ENCODE data around the gene AKR1B1. TPM values are rescaled to one million over a fixed set of nuclear protein-coding genes. Genes with fewer than 3 reads are reported as not detected.

Gene AKR1B1
- polyA plus RNA-seq, 6 donors from 2014 or later = 134 to 174 (median 144) TPM

DNA sequence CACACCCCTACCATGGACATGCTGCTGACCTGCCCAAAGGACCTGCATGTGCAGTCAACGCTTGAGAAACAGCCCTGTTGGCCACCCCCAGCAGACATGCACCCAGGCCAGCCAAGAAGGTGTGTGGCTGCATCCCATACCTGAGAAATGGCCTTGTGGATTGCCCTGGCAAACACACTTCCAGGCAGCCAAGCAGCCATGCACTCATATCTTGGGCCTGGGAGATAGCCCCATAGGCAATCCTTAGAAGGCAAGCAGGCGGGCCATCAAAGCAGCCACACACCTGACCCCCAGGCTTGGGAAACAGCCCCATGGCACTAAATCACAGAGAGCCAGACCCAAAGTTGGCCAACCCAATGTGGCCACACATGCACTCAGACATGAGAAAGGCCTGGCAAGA is 4.9 kb upstream of the AKR1B1 start:
- DNase-seq (no peak), ATAC-seq (ENCODE audit: low read depth in 2 of 2) (no peak)
- no peak overlapping the region for H3K27ac Mint-ChIP-seq
- no peak overlapping the region for H3K4me3 Mint-ChIP-seq
- H3K36me3 Mint-ChIP-seq = peaks cover 7 to 20% of the 10 kb centered on the region in 2 donors
- peaks cover 0 to 11% (median 3%) of the 10 kb centered on the region in 3 donors for H3K27me3 Mint-ChIP-seq
- peaks cover 6 to 15% (median 13%) of the 10 kb centered on the region in 3 donors for H3K4me1 Mint-ChIP-seq
- peaks cover 8 to 26% (median 18%) of the 10 kb centered on the region in 7 donors for H3K9me3 Mint-ChIP-seq

DNA sequence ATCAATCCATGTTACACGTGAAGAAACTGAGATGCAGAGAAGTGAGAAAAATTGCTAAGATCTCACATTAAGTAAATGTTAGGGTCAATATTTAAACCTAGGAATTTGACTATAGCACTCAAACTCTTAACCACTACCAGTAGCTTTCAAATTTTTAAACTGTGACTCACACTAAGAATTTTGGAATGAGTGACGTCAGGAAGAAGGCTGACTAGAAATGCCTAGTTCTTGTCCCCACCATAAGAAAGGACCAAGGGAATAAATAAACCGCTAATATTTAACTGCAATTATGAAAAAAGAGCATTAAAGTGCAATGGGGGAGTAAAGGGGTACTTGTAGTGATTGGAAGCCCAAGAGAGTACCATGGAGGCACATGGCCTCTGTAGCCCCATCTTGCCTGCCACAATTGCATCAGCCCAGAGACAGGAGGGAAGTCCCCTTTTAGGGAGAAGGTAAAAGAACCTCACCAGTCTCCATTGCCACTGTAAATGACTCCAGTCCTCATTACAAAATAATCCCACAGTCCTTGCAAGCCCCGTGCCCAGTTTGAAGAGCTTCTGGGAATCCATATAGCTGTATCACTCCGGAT is 3.5 kb upstream of the AKR1B1 start:
- DNase-seq (no peak), ATAC-seq (ENCODE audit: low read depth in 2 of 2) (no peak)
- H3K36me3 Mint-ChIP-seq = peaks cover 7 to 20% of the 10 kb centered on the region in 2 donors
- H3K4me3 Mint-ChIP-seq = no peak overlapping the region
- H3K9me3 Mint-ChIP-seq = peaks cover 8 to 26% (median 18%) of the 10 kb centered on the region in 7 donors
- H3K4me1 Mint-ChIP-seq = peaks cover 9 to 24% (median 23%) of the 10 kb centered on the region in 3 donors
- H3K27me3 Mint-ChIP-seq = peaks cover 0 to 6% (median 3%) of the 10 kb centered on the region in 3 donors
- H3K27ac Mint-ChIP-seq = no peak overlapping the region

DNA sequence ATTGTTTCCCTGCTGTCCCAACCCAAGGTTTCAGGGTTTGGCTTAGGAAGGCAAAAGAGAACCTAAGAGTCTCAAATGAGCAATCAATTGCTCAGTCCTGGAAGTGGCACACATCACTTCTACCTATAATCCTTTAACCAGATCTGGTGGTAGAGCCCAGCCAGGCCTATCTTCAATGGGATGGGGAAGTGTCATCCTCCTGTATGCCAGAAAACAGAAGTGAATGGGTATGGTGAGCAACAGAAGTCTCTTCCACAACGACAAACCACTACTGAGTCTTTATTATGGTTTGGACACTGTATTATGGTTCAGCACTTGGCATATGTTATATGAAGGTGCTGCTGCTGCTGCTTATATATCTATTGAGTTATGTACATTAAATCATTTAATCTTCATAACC is 3.0 kb upstream of the AKR1B1 start:
- H3K27me3 Mint-ChIP-seq = peaks cover 0 to 3% (median under 1%) of the 10 kb centered on the region in 3 donors
- no peak for ATAC-seq (ENCODE audit: low read depth in 2 of 2)
- H3K9me3 Mint-ChIP-seq = peaks cover 8 to 25% (median 17%) of the 10 kb centered on the region in 7 donors
- no peak overlapping the region for H3K4me3 Mint-ChIP-seq
- peaks cover 10 to 27% (median 25%) of the 10 kb centered on the region in 3 donors for H3K4me1 Mint-ChIP-seq
- H3K36me3 Mint-ChIP-seq = peaks cover 7 to 20% of the 10 kb centered on the region in 2 donors
- H3K27ac Mint-ChIP-seq = no peak overlapping the region
- no peak for DNase-seq

DNA sequence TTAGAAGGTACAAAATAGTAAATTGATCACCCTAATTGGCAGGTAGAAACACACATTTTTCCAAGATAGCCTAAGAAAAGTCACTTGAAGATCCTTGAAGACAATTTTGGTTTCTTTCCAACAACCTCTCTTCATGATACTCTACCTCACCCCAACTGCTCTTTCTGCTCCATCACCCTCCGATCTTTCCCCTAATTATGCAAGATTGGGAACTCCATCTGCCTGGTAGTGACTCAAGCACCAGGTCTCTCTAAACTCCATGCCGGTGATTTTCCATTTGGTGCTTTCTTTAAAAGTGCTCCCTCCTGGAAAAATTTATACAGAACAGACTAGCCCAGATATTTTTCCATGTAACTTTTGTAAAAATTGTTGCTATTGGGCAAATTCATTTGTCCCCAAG is 1.1 kb upstream of the AKR1B1 start:
- H3K4me3 Mint-ChIP-seq = peak overlapping the region in 3 of 8 donors; percentile 41 to 94 (median 84)
- no peak overlapping the region for H3K27ac Mint-ChIP-seq
- ATAC-seq (ENCODE audit: low read depth in 2 of 2) (no peak), DNase-seq (no peak)
- no peaks in the 10 kb centered on the region for H3K27me3 Mint-ChIP-seq
- peaks cover 0 to 12% of the 10 kb centered on the region in 2 donors for H3K36me3 Mint-ChIP-seq
- H3K9me3 Mint-ChIP-seq = peaks cover 0 to 11% (median 7%) of the 10 kb centered on the region in 7 donors
- H3K4me1 Mint-ChIP-seq = peaks cover 13 to 30% (median 28%) of the 10 kb centered on the region in 3 donors

DNA sequence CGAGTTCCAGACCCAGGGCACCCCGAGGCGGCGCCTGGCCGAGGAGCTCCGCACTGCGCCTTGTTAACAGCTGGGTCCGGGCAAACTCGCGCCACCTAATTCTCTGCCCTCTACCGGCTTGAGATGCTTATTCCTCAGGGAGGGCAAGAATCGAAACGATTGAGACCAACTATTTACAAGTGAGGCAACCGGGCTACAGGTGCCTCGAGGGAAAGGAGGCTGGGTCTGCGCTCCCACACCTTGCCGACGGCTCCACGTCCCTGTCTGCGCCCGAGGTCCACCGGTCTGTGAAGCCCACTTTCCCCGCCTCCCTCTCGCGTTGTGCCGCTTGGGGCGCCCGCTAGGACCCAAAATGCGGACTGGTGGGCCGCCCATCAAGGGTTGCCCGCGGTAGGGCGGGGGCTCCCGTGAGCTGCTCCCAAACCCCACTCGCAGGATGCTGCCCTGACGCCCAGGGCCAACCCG is 527 bp downstream of the AKR1B1 start:
- Mint-ChIP-seq H3K4me3 (peak overlapping the region; percentile 84 to 95 (median 92)), H3K27ac (peak overlapping the region; percentile 9 to 96 (median 86)), H3K27me3 (no peaks in the 10 kb centered on the region), H3K9me3 (no peaks in the 10 kb centered on the region), H3K36me3 (no peaks in the 10 kb centered on the region), H3K4me1 (peaks cover 28 to 46% (median 44%) of the 10 kb centered on the region in 3 donors)
- DNase-seq (peak; percentile 71), ATAC-seq (ENCODE audit: low read depth in 2 of 2) (peak; percentile 62 to 64)

DNA sequence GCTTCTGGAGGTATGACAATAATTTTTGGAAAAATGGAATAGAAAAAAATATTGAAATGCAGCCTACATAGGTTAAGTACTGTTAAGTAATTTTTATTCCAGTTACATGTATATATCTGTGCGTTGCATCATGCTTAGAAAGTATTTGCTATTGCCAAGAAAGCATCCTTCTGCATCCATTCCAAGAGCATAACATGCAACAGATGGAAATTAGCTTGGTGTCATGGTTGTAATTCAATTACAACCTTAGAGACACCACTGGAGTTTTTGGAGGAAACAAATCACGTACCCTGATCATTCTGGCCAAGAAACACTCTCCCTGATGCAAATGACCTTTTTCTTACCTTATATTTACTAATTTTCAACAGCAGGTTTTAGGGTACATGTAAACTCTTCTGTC is 1.7 kb downstream of the AKR1B1 start:
- peak overlapping the region in 7 of 8 donors; percentile 84 to 95 (median 90) for H3K4me3 Mint-ChIP-seq
- no peak for ATAC-seq (ENCODE audit: low read depth in 2 of 2)
- H3K9me3 Mint-ChIP-seq = no peaks in the 10 kb centered on the region
- peaks cover 33 to 55% (median 51%) of the 10 kb centered on the region in 3 donors for H3K4me1 Mint-ChIP-seq
- H3K27me3 Mint-ChIP-seq = no peaks in the 10 kb centered on the region
- H3K36me3 Mint-ChIP-seq = no peaks in the 10 kb centered on the region
- DNase-seq = no peak
- H3K27ac Mint-ChIP-seq = peak overlapping the region in 2 of 6 donors; percentile 15 to 76

DNA sequence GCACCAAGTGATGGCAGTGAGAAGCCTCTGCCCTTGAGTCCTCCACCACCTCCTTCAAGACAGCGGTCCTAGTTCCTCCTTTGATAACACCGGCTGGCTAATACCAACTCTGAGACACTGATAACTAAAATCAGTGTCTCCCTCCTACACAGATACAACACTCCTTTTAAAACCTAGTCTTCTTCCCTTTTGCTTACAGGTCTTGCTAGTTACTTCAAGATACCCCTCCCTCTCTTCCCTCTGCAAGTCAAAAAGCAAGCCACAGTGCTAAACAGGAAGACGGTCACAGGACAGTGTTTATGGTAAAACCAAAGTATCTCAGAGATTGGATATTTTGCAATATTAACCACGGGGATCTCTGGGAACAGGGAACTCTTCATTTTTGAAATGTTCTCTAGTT is 4.6 kb downstream of the AKR1B1 start:
- DNase-seq = peak; percentile 8
- Mint-ChIP-seq H3K4me3 (peak overlapping the region in 3 of 8 donors; percentile 3 to 30 (median 22)), H3K4me1 (peaks cover 32 to 49% (median 44%) of the 10 kb centered on the region in 3 donors), H3K36me3 (peaks cover 0 to 1% of the 10 kb centered on the region in 2 donors), H3K27me3 (no peaks in the 10 kb centered on the region), H3K9me3 (no peaks in the 10 kb centered on the region), H3K27ac (peak overlapping the region in 4 of 6 donors; percentile 3 to 57 (median 22))
- ATAC-seq (ENCODE audit: low read depth in 2 of 2) = no peak

DNA sequence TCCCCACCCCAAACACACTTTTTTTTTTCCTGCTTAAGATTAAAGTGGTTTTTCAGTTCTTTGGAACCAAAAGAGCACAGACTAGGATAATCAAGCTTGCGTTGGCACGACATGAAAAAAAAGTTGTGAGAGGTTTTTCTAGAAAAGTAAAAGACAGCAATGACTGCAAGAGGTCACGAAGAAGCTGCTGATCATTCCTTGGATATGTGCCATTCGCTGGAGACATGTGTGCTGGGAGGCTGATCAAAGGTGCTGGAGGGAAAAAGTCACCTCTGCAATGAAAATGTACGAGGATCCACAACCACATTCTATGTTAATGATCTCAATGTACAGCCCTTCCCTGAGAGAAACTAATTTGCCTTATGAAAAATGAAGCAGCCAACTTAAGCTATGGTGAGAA is 5.4 kb downstream of the AKR1B1 start:
- H3K4me3 Mint-ChIP-seq = no peak overlapping the region

DNA sequence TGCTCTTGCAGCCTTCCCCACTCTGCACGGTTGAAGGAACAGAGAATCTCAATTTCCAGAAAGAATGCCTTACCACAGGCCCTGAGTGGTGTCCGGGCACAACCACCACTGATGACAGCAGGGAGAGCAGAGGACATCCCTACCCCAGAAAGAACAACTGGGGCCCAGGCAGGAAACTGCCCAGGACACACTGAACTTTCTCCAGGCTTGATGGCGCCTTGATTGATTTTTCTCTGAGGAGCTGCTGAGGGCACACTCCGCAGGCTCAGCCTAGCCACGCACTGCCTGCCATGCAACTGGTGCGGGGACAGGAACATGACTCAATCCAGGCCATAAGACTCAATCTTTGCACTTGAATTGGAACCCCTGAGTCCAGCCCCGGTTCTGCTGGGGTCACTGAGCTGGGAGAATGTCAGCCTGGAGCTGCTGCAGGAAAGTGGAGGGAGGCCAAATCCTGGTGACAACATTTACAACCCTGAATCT is 5.9 kb downstream of the AKR1B1 start:
- peaks cover 9 to 14% of the 10 kb centered on the region in 2 donors for H3K36me3 Mint-ChIP-seq

More for the DNA sequence above, 5.4 kb downstream of the AKR1B1 start:
- Mint-ChIP-seq H3K27ac (no peak overlapping the region), H3K27me3 (no peaks in the 10 kb centered on the region), H3K36me3 (peaks cover 4 to 9% of the 10 kb centered on the region in 2 donors), H3K4me1 (peaks cover 30 to 46% (median 41%) of the 10 kb centered on the region in 3 donors), H3K9me3 (no peaks in the 10 kb centered on the region)
- DNase-seq (no peak), ATAC-seq (ENCODE audit: low read depth in 2 of 2) (no peak)

DNA sequence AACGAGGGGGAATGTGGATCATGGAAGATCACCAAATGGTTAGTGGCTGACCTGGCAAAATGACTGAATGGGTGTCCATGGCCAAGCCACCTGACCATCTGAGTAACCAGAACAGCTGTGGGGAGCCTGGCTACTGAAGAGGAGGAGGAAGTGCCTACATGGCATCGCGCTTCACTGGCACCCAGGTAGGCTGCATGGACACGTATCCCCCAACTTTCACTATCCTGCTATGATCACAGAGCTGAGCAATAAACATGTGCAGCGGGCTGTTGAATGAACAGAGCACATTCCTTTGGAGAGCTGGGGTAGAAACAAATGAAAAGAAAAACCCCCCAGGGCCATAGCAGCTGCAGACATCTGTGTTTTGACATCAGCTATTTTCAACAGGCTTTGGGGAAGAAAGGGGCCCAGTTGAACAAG is 6.5 kb downstream of the AKR1B1 start:
- Mint-ChIP-seq H3K27ac (peak overlapping the region in 1 of 6 donors; percentile 92), H3K9me3 (no peaks in the 10 kb centered on the region), H3K27me3 (no peaks in the 10 kb centered on the region), H3K4me3 (peak overlapping the region in 1 of 8 donors; percentile 22), H3K4me1 (peaks cover 27 to 36% (median 30%) of the 10 kb centered on the region in 3 donors), H3K36me3 (peaks cover 9 to 15% of the 10 kb centered on the region in 2 donors)
- no peak for DNase-seq
- no peak for ATAC-seq (ENCODE audit: low read depth in 2 of 2)

More for the DNA sequence above, 5.9 kb downstream of the AKR1B1 start:
- no peaks in the 10 kb centered on the region for H3K27me3 Mint-ChIP-seq
- ATAC-seq (ENCODE audit: low read depth in 2 of 2) = no peak
- peaks cover 30 to 42% (median 36%) of the 10 kb centered on the region in 3 donors for H3K4me1 Mint-ChIP-seq
- no peak for DNase-seq
- H3K4me3 Mint-ChIP-seq = no peak overlapping the region
- H3K27ac Mint-ChIP-seq = no peak overlapping the region
- no peaks in the 10 kb centered on the region for H3K9me3 Mint-ChIP-seq

DNA sequence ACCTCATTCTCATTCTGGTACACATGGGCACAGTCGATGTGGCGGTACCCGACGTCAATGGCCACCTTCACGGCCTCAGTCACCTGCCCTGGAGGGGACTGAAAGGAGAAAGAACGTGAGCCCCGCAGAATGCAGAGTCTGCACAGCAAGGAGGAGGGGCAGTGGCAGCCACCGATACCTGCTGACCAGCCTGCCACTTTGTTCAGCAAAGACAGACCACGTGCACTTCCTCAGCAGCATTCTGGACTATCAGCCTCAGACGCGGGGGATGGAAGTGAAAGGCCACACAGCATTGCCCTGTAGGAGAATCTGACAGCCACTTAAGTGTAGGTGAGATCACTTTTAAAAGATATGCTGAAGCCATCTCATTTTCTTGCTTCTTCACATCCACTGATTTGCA is 7.2 kb downstream of the AKR1B1 start:
- Mint-ChIP-seq H3K36me3 (peaks cover 9 to 15% of the 10 kb centered on the region in 2 donors), H3K4me3 (peak overlapping the region in 1 of 8 donors; percentile 21), H3K27ac (peak overlapping the region in 1 of 6 donors; percentile 71), H3K9me3 (no peaks in the 10 kb centered on the region), H3K27me3 (no peaks in the 10 kb centered on the region), H3K4me1 (peaks cover 27 to 34% (median 28%) of the 10 kb centered on the region in 3 donors)
- ATAC-seq (ENCODE audit: low read depth in 2 of 2) (no peak), DNase-seq (no peak)

DNA sequence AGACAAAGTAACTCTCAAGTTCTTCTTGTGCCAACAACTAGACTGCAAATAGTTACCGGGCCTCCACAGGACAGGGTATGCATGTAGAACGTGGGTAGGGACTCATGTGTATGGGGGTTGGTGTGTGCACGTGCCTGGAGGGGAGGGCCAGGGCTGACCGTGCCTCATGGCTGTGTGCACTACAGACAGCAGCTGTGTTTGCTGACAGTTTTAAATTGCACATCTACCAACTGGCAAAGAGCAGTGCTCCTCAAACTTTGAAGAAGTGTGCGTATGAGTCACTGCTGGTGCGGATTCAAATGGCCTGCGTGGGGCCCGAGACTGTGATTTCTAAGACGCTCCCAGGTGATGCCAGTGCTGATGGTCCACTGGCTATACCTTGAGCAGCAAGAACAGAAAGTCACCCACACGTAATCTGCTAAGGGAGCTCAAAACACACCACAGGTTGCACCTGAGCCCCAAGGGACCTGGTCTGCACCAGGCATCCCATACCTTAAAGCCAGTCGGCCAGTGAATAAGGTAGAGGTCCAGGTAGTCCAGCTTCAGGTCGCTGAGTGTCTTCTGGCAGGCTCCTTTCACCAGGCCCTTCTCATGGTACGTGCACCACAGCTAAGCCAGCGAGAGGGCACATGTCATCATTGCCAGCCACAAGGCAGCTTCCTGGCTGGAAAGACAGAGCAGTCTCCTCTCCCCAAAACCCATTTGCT is 8.5 kb downstream of the AKR1B1 start:
- H3K4me3 Mint-ChIP-seq = no peak overlapping the region
- H3K36me3 Mint-ChIP-seq = peaks cover 12 to 19% of the 10 kb centered on the region in 2 donors
- peaks cover 27 to 32% (median 28%) of the 10 kb centered on the region in 3 donors for H3K4me1 Mint-ChIP-seq
- no peak for ATAC-seq (ENCODE audit: low read depth in 2 of 2)
- H3K27ac Mint-ChIP-seq = peak overlapping the region in 1 of 6 donors; percentile 37
- no peaks in the 10 kb centered on the region for H3K9me3 Mint-ChIP-seq
- no peak for DNase-seq
- no peaks in the 10 kb centered on the region for H3K27me3 Mint-ChIP-seq

DNA sequence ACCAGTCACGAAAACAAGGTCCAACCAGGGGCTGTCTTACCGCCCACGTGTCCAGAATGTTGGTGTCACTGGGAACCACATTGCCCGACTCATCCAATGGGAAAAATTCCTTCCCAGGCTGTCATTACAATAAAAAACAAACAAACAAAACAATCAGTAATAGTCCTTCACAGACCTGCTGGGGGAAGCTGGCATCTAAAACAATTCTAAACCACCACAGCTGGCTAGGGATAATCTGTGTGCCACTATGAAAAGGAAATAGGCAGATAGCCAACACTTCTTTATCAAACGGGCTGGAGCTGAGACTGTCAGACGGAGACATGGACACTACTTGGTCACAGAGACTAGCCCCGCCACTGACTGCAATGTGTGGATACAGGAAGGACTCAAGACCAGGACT is 9.2 kb downstream of the AKR1B1 start:
- Mint-ChIP-seq H3K4me1 (peaks cover 20 to 24% (median 23%) of the 10 kb centered on the region in 3 donors), H3K27me3 (no peaks in the 10 kb centered on the region), H3K36me3 (peaks cover 18 to 23% of the 10 kb centered on the region in 2 donors), H3K27ac (peak overlapping the region in 1 of 6 donors; percentile 78), H3K4me3 (no peak overlapping the region), H3K9me3 (no peaks in the 10 kb centered on the region)
- ATAC-seq (ENCODE audit: low read depth in 2 of 2) = no peak
- DNase-seq = no peak

Measured in naive B cell (primary cell).